GM18951 (cell line): ENCODE measurements around the gene DENND1A.
"Not testable (repeated sequence)": the region's sequence is repeated elsewhere in the genome, so short reads cannot be mapped to it uniquely, and the experiment has no call there.

Source experiments
- POLR2A ChIP-seq: IDR thresholded peaks from 4 replicates; pipeline ENCODE4 v1.6.1; 2011; ENCODE audit warnings: mild to moderate bottlenecking; ENCODE audit not compliant: insufficient read length, insufficient read depth; ENCODE audit errors: extremely low read depth
- in situ Hi-C: fragments of 300-500 bp; cut with MboI; formaldehyde crosslinking; loops from one replicate; pipeline ENCODE4 v1.12.0; 2022; ENCODE audit warnings: low sequenced_read_pairs, mixed read lengths, inconsistent platforms; ENCODE audit not compliant: unreplicated experiment

DENND1A gene

DNA sequence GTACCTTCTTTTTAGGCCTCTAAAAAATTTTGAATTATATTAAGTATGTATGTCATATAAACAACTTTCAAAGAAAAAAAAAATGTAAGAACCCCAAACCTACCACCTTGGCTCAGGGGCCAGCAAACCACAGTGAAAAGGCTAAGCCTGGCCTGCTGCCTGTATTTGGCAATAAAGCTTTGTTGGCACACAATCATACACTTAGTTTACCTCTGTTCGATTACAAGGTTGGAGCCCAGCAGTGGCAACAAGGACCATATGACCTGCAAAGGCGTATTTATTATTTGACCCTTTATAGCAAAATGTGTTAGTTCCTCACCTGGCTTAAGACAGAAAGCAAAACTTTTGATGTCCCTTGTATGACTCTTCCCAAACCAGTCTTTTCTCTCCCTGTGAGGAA is 282.8 kb downstream of the DENND1A start:
- no peak for TF ChIP-seq POLR2A
- in situ Hi-C loops, result no loop called here

- in situ Hi-C loops, result no loop called here
- no peak for TF ChIP-seq POLR2A
These were observed 284.2 kb downstream of the DENND1A start for GRCh38 chr9:123645762-123646161.

- no peak for TF ChIP-seq POLR2A
- in situ Hi-C loops, result no loop called here
These were observed 284.8 kb downstream of the DENND1A start for GRCh38 chr9:123645126-123645525.

GRCh38 chr9:123643518-123643917 is 286.4 kb downstream of the DENND1A start:
- no peak for TF ChIP-seq POLR2A
- in situ Hi-C loops, result no loop called here

DNA sequence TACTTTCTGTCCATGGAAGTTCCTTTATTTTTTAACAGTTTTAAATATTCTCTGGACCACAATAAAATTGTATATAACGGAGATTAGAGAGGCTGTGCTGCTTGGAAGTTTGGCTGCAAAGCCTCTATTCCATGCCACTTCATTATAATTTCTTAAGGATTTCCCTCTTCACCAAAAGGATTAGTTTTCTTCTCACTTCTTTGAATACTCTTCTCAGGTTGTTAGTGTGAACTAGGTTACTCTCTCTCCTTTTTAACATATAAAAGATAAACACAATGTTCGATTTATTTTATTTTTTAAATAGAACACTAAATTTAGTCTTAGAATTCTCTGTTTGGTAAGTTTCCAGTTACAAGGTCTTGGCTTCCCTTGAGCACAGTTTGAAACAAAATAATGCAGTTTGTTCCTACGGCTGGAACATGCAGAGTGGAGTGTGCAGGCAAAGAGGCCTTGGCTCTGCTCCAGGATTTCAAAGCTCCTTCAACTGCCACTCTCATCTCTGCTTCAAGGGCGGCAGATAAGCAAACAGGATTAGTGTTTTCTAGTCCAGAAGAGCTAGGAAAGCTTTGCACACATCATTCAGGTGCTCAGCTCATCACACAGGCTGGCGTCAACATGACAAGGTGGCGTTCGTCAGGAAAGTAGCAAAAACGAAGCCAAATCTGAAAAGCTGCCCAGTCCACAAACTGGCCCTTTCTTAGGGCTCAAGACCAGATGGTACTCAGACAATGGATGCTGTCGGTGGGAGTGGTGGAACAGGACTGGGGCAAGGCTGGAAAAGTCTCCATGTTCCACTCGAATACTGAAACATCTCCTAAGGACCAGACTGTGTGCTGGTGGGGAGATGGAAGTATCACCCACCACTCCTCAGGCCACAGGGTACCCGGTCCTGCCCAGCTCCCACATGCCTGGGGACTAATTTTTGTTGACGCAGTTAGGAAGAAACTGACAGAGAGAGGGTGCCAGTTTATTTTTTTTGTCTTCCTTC is 287.3 kb downstream of the DENND1A start:
- in situ Hi-C loops, result no loop called here
- no peak for TF ChIP-seq POLR2A

DNA sequence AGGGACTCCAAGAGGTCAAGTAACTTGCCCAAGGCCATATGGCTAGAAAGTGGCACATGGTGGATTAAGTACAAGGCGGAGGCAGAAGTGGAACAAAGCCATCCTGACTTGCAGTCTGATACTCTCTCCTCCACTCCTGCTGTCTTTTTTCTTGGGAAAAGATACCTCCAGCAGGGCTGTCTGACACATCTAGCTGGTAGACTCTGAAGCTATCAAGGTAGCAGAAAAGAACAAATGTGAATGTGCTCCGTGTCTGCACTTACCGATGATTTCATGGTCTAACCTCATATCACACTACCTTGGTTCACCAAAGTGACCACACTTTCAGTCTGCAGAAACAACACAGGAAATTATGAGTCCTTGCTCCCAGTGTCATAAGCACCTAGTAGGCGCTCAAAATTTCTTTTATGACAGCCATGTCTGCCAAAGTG is 289.1 kb downstream of the DENND1A start:
- no peak for TF ChIP-seq POLR2A
- in situ Hi-C loops, result no loop called here

GRCh38 chr9:123639743-123640142 is 290.2 kb downstream of the DENND1A start:
- no peak for TF ChIP-seq POLR2A
- in situ Hi-C loops, result no loop called here

- in situ Hi-C loops, result no loop called here
These were observed 291.8 kb downstream of the DENND1A start for GRCh38 chr9:123637945-123638634.

GRCh38 chr9:123637606-123637944 is 292.4 kb downstream of the DENND1A start:
- in situ Hi-C loops, result no loop called here

More at GRCh38 chr9:123637945-123638634, 291.8 kb downstream of the DENND1A start:
- TF ChIP-seq POLR2A, result no peak

DNA sequence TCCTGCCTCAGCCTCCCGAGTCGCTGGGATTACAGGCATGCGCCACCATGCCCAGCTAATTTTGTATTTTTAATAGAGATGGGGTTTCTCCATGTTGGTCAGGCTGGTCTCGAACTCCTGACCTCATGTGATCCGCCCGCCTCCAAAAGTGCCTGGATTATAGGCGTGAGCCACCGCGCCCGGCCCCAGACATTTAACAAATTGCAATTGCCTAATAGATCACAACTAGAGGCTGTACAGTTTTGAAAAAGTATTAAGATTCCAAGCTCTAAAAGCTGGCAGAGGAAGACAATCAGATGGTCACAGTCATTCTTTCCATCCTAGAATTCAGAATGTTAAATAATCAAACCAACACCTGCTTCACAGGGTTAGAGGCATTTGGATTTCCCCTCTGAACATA is 293.1 kb downstream of the DENND1A start:
- in situ Hi-C loops, result not testable (repeated sequence)

More at GRCh38 chr9:123637606-123637944, 292.4 kb downstream of the DENND1A start:
- no peak for TF ChIP-seq POLR2A

DNA sequence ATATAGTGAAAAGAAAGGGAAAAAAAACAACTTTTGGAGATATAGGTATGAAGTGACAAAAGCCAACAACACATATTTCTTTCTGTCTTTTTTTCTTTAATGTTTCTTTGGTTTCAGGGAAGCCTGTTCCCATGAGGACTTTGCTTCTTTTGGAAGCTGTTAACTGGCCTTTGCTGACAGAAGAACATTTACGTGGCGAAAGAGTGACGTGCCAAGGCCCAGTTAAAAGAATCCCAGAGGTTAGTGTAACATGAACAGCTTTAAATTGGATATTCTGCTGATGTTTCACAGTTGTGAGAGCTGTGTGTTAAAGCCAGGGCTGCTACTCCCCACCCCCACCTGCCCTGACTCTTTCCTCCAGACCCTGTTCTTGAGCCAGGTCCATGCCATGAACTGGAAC is 298.1 kb downstream of the DENND1A start:
- no peak for TF ChIP-seq POLR2A
- in situ Hi-C loops, result no loop called here

- no peak for TF ChIP-seq POLR2A
- in situ Hi-C loops, result no loop called here
These were observed 299.7 kb downstream of the DENND1A start for GRCh38 chr9:123630233-123630632.

DNA sequence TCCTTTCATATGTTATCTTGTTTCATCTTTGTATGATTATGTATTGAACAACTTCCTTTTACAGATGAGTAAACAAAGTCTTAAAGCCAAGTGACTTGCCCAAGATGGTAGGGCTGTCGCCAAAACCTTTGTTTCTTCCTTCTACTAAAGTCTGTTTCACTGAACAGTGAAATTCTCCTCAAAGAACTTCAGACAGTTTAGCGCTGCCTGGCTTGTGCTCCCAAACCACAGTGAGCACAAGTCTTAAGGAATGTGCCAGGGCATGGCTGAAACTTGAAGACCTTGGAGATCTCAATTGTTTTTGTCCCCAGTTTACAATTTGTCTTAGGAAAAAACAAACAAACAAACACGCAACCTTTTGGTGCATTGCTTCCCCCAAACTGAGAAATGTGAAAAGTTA is 300.4 kb downstream of the DENND1A start:
- in situ Hi-C loops, result no loop called here
- TF ChIP-seq POLR2A, result no peak

DNA sequence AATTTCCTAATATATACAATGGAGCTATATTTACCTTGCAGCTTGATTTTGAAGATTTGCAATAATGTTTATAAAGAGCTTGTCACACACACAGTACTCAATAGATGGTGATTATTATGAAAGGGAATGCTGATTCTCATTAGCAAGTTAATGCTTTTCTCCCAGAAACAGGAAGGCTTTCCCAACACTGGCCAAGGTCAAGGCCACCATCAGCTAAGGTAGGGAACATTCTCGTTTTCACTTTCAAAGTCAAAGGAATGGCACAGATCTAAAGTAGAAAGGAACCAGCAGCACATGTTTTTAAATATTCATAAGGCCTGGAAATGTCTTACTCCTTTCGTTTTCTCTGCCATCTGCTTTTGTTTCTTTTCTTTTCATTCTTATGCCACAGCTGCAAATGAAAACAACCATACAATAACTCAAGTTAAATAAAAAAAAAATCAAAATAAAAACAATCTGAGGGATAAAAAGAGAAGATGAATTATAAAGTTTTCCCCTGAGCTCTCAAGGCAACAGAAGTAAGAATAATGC is 307.1 kb downstream of the DENND1A start:
- in situ Hi-C loops, result no loop called here
- no peak for TF ChIP-seq POLR2A

DNA sequence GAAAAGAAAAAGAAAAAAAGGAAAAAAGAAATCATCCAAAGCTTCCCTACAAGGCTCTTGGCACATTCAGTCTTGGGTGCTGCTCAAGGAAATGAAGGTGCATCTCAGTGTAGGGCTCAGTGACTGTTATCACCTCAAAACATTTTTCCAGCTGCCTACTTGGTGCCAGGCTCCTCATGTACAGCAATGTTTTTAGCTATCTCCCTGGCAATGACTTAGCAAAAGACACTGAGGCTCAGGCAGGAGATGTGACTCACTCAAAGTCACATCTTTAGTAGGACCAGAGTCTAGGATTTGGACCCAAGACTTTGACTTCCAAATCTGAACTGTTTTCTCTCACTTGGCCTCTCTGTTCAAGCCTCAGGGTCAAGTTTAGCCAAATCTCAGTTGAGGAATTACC is 309.7 kb downstream of the DENND1A start:
- TF ChIP-seq POLR2A, result no peak
- in situ Hi-C loops, result no loop called here
